IMR-90 (cell line): ENCODE results near the gene SENP2. TPM values are rescaled to one million over a fixed set of nuclear protein-coding genes. Genes with fewer than 3 reads are reported as not detected.

Experiments
- ATAC-seq: fragments of 200-7000 bp; cut with Tn5 transposase; 2 replicates; pipeline ENCODE4 v1.9.1; 2020; ENCODE audit warnings: low read depth, mild to moderate bottlenecking, moderate library complexity
- BruUV-seq: library from RNA; stranded (reverse); fragments of 400-500 nt; replicated peaks from 2 replicates; lab custom pipeline; 2021; lab: Mats Ljungman, UMichigan
- CTCF ChIA-PET: fragments of 300-600 bp; formaldehyde crosslinking; extraction: SDS; loops from one replicate; lab custom pipeline; 2021; ENCODE audit warnings: antibody characterized with exemption; lab: Yijun Ruan, JAX
- POLR2A ChIA-PET: fragments of 300-600 bp; sonication (Branson Sonifier 250); formaldehyde crosslinking; loops from one replicate; lab custom pipeline; 2022; ENCODE audit warnings: antibody characterized with exemption; ENCODE audit not compliant: unreplicated experiment; lab: Charles Lee
- DNase-seq: peaks from one replicate; pipeline ENCODE4 v3.0.0; 2013
- H2AFZ ChIP-seq: replicated peaks from 2 replicates; pipeline ENCODE3; 2013; ENCODE audit warnings: low read length, mild to moderate bottlenecking; ENCODE audit not compliant: poor library complexity
- H2AK5ac ChIP-seq: 2 replicates; pipeline ENCODE4 v1.6.1; 2013; ENCODE audit warnings: low read depth, low read length, inconsistent platforms
- H2AK9ac ChIP-seq: replicated peaks from 2 replicates; pipeline ENCODE3; 2013; ENCODE audit warnings: mild to moderate bottlenecking, low read depth, low read length, moderate library complexity; ENCODE audit not compliant: poor library complexity
- H2BK120ac ChIP-seq: 2 replicates; pipeline ENCODE4 v1.6.1; 2013; ENCODE audit warnings: low read depth, low read length, inconsistent platforms
- H2BK15ac ChIP-seq: 3 replicates; pipeline ENCODE4 v1.6.1; 2013; ENCODE audit warnings: low read depth, low read length, inconsistent platforms
- H2BK20ac ChIP-seq: 2 replicates; pipeline ENCODE4 v1.6.1; 2013; ENCODE audit warnings: low read depth, mild to moderate bottlenecking, inconsistent platforms, low read length, moderate library complexity
- H2BK5ac ChIP-seq: 2 replicates; pipeline ENCODE4 v1.6.1; 2013; ENCODE audit warnings: mild to moderate bottlenecking, low read depth, low read length, inconsistent platforms; ENCODE audit not compliant: poor library complexity, severe bottlenecking
- H3K14ac ChIP-seq: replicated peaks from 2 replicates; pipeline ENCODE4 v1.6.1; 2013; ENCODE audit warnings: low read depth, low read length, inconsistent platforms
- H3K18ac ChIP-seq: 2 replicates; pipeline ENCODE4 v1.6.1; 2013; ENCODE audit warnings: low read depth, low read length, control low read depth
- H3K23ac ChIP-seq: 2 replicates; pipeline ENCODE4 v1.6.1; 2013; ENCODE audit warnings: low read depth, low read length, inconsistent platforms
- H3K27ac ChIP-seq: 2 replicates; pipeline ENCODE4 v1.5.1; 2013; ENCODE audit warnings: mild to moderate bottlenecking, control low read depth, low read length; ENCODE audit not compliant: insufficient read depth
- H3K27me3 ChIP-seq: 2 replicates; pipeline ENCODE4 v1.6.1; 2013; ENCODE audit warnings: low read length; ENCODE audit not compliant: control insufficient read depth, insufficient read depth
- H3K36me3 ChIP-seq: 2 replicates; pipeline ENCODE4 v1.6.1; 2013; ENCODE audit warnings: low read length, mixed read lengths; ENCODE audit not compliant: control insufficient read depth, insufficient read depth
- H3K4ac ChIP-seq: 2 replicates; pipeline ENCODE4 v1.6.1; 2013; ENCODE audit warnings: low read depth, low read length, inconsistent platforms
- H3K4me1 ChIP-seq: 2 replicates; pipeline ENCODE4 v1.6.1; 2013; ENCODE audit warnings: low read length, mixed read lengths; ENCODE audit not compliant: control insufficient read depth, insufficient read depth
- H3K4me2 ChIP-seq: 2 replicates; pipeline ENCODE4 v1.6.1; 2013; ENCODE audit warnings: low read depth, mild to moderate bottlenecking, control low read depth, low read length, moderate library complexity
- H3K4me3 ChIP-seq: 2 replicates; pipeline ENCODE4 v1.5.1; 2013; ENCODE audit warnings: low read depth, mild to moderate bottlenecking, control low read depth, low read length, moderate library complexity; ENCODE audit not compliant: insufficient read depth
- H3K56ac ChIP-seq: 2 replicates; pipeline ENCODE4 v1.6.1; 2013; ENCODE audit warnings: low read length, inconsistent platforms; ENCODE audit not compliant: insufficient read depth; ENCODE audit errors: extremely low read depth
- H3K79me1 ChIP-seq, 2 experiments: 2 replicates each; pipeline ENCODE4 v1.6.1; 2013; ENCODE audit warnings: low read length in 2 of 2, inconsistent platforms in 1 of 2, low read depth in 1 of 2
- H3K9ac ChIP-seq: 2 replicates; pipeline ENCODE4 v1.6.1; 2013; ENCODE audit warnings: low read depth, low read length, control low read depth
- H3K9me1 ChIP-seq: 2 replicates; pipeline ENCODE4 v1.6.1; 2013; ENCODE audit warnings: low read length, inconsistent platforms; ENCODE audit not compliant: insufficient read depth
- H3K9me3 ChIP-seq: 2 replicates; pipeline ENCODE4 v1.6.1; 2013; ENCODE audit warnings: low read length; ENCODE audit not compliant: control insufficient read depth, insufficient read depth
- H4K20me1 ChIP-seq: 2 replicates; pipeline ENCODE4 v1.6.1; 2013; ENCODE audit warnings: low read length, inconsistent platforms; ENCODE audit not compliant: insufficient read depth
- H4K5ac ChIP-seq: 2 replicates; pipeline ENCODE4 v1.6.1; 2013; ENCODE audit warnings: mild to moderate bottlenecking, low read depth, low read length, control low read depth
- H4K8ac ChIP-seq, 2 experiments: 2 replicates each; pipeline ENCODE4 v1.6.1; 2013; ENCODE audit warnings: low read depth in 2 of 2, low read length in 2 of 2, control low read depth in 1 of 2, inconsistent platforms in 1 of 2
- H4K91ac ChIP-seq: 2 replicates; pipeline ENCODE4 v1.6.1; 2013; ENCODE audit warnings: low read depth, low read length, inconsistent platforms; ENCODE audit not compliant: insufficient read depth
- CEBPB ChIP-seq: IDR thresholded peaks from 2 replicates; pipeline ENCODE4 v1.6.1; 2012; ENCODE audit warnings: low read depth, low read length, improper control_type of control experiment
- CHD1 ChIP-seq: IDR thresholded peaks from 2 replicates; pipeline ENCODE4 v1.6.1; 2012; ENCODE audit warnings: low read depth, low read length, improper control_type of control experiment
- FOS ChIP-seq: fragments of 150-350 bp; IDR thresholded peaks from 2 replicates; pipeline ENCODE4 v1.6.1; 2016; ENCODE audit warnings: low read depth, low read length
- POLR2A ChIP-seq: IDR thresholded peaks from 2 replicates; pipeline ENCODE4 v1.6.1; 2012; ENCODE audit warnings: mild to moderate bottlenecking, low read depth, low read length
- USF2 ChIP-seq: fragments of 150-350 bp; IDR thresholded peaks from 2 replicates; pipeline ENCODE4 v1.6.1; 2017; ENCODE audit warnings: mild to moderate bottlenecking, antibody characterized with exemption, low read length, low read depth
- WGBS, 2 experiments: methylation state at CpG; one replicate each; pipeline versions ENCODE4 v1.1.5 to v1.1.7; 2013; ENCODE audit warnings: missing lambda C conversion rate in 2 of 2; ENCODE audit not compliant: insufficient read length in 1 of 2; ENCODE audit errors: extremely low coverage in 2 of 2; 5-methylcytosine and 5-hydroxymethylcytosine counted together
- dilution Hi-C: fragments of 300-500 bp; cut with HindIII; formaldehyde crosslinking; loops from one replicate; pipeline ENCODE4 v1.14.3; 2018; ENCODE audit warnings: low sequenced_read_pairs; ENCODE audit not compliant: unreplicated experiment
- in situ Hi-C: fragments of 300-500 bp; cut with MboI; formaldehyde crosslinking; loops from 3 replicates; pipeline ENCODE4 v1.14.3; 2019; ENCODE audit warnings: low sequenced_read_pairs, inconsistent platforms, mixed read lengths
- intact Hi-C: fragments of 100-400 bp; cut with micrococcal nuclease; formaldehyde crosslinking; loops from 2 replicates; pipeline ENCODE4 v1.10.0; 2022
- polyA plus RNA-seq, 3 experiments: library from polyadenylated mRNA; depleted of rRNA; stranded (reverse); fragments of >200 nt; gene quantifications; 2 replicates each; pipeline ENCODE4 v1.2.3, GENCODE V29; 2012; ENCODE audit warnings: low replicate concordance in 1 of 3
- total RNA-seq: library from RNA; depleted of rRNA; stranded (reverse); fragments of >200 nt; gene quantifications from 2 replicates; pipeline ENCODE4 v1.2.3, GENCODE V29; 2012

SENP2 gene
- total and polyA plus RNA-seq, 2 of the 4 experiments (the other 2 are of a cell fraction), result 9.4 to 15.2 TPM

GRCh38 chr3:185585518-185585858 is 607 bp upstream of the SENP2 start:
- peak overlapping the region; percentile 51 for H3K4me3 ChIP-seq
- peak overlapping the region; percentile 68 for H3K14ac ChIP-seq
- ChIA-PET CTCF (interaction anchor here (1.0 to 1.1 kb wide), 2 partner anchors 71 to 222 kb away, joined by 3 read pairs; no protein-coding TSS in a partner anchor), POLR2A (no interaction called here)
- H3K56ac ChIP-seq, result no peak overlapping the region
- no peak overlapping the region for H4K91ac ChIP-seq
- peak overlapping the region; percentile 74 for H3K4ac ChIP-seq
- DNase-seq, result no peak
- H3K36me3 ChIP-seq, result 0 out of 2 replicates have a peak, but pooled peaks cover 2% of the 10 kb centered on the region
- peak overlapping the region; percentile 51; the same call in 1 of the 2 replicates for H4K5ac ChIP-seq
- H3K27ac ChIP-seq, result no peak overlapping the region
- H3K27me3 ChIP-seq, result no peaks in the 10 kb centered on the region
- H2BK5ac ChIP-seq, result no peak overlapping the region
- H3K18ac ChIP-seq, result no peak overlapping the region
- H2BK20ac ChIP-seq, result no peak overlapping the region
- H3K9me3 ChIP-seq, result no peaks in the 10 kb centered on the region
- H2AK5ac ChIP-seq, result no peak overlapping the region
- no peak overlapping the region for H2AK9ac ChIP-seq
- no peak overlapping the region for H2BK120ac ChIP-seq
- H3K9me1 ChIP-seq, result 0 out of 2 replicates have a peak, but pooled peaks cover 3% of the 10 kb centered on the region
- no peaks in the 10 kb centered on the region for H4K20me1 ChIP-seq
- no peak for TF ChIP-seq POLR2A
- no peak for TF ChIP-seq CEBPB
- TF ChIP-seq USF2, result no peak
- no peak for TF ChIP-seq FOS
- no peak for TF ChIP-seq CHD1
- no TSS peak for BruUV-seq
- ATAC-seq, result no peak
- peak overlapping the region; percentile 57 to 95 for H4K8ac ChIP-seq
- H3K4me1 ChIP-seq, result no peaks in the 10 kb centered on the region
- H3K79me1 ChIP-seq, result peaks cover 3 to 23% of the 10 kb centered on the region in 2 experiments; a peak in 3 of 4 replicates
- dilution Hi-C loops, result no loop called here
- H3K23ac ChIP-seq, result no peak overlapping the region
- H3K4me2 ChIP-seq, result peak overlapping the region; percentile 92
- in situ Hi-C loops, result no loop called here
- H3K9ac ChIP-seq, result 0 out of 2 replicates have a peak overlapping the region, but pooled peaks have one; percentile 7
- H2AFZ ChIP-seq, result peak overlapping the region; percentile 91
- intact Hi-C loops, result no loop called here
- no peak overlapping the region for H2BK15ac ChIP-seq
- WGBS, 2 experiments, result no CpG with 5 or more reads among the region's 9 CpGs
